GM23338 (cell line): ENCODE measurements around the gene MYG1. TPM values are rescaled to one million over a fixed set of nuclear protein-coding genes. Genes with fewer than 3 reads are reported as not detected.

Experiments
- ATAC-seq: fragments of 200-7000 bp; cut with Tn5 transposase; 3 replicates; pipeline ENCODE4 v1.9.1; 2020
- DNase-seq: peaks from one replicate; pipeline ENCODE4 v3.0.0-alpha.2; 2015; ENCODE audit warnings: low spot score
- H2AFZ ChIP-seq: fragments of 200-600 bp; sonication (generic); 2 replicates; pipeline ENCODE4 v1.8.0; 2016; ENCODE audit warnings: antibody characterized with exemption, mild to moderate bottlenecking, moderate library complexity
- H3F3A ChIP-seq: fragments of 200-600 bp; sonication (generic); replicated peaks from 2 replicates; pipeline ENCODE4 v1.8.0; 2017; ENCODE audit warnings: antibody characterized with exemption, mixed run types, low read depth
- H3K27ac ChIP-seq: fragments of 200-600 bp; sonication (generic); 2 replicates; pipeline ENCODE4 v1.6.1; 2016; ENCODE audit warnings: low read depth
- H3K27me3 ChIP-seq: fragments of 200-600 bp; sonication (generic); 2 replicates; pipeline ENCODE4 v1.8.0; 2016; ENCODE audit warnings: mild to moderate bottlenecking, mixed run types, moderate library complexity; ENCODE audit not compliant: insufficient read depth
- H3K36me3 ChIP-seq: fragments of 200-600 bp; sonication (generic); 2 replicates; pipeline ENCODE4 v1.8.0; 2016; ENCODE audit warnings: mild to moderate bottlenecking; ENCODE audit not compliant: insufficient read depth
- H3K4me1 ChIP-seq: fragments of 200-600 bp; sonication (generic); 2 replicates; pipeline ENCODE4 v1.8.0; 2016; ENCODE audit warnings: mild to moderate bottlenecking, moderate library complexity; ENCODE audit not compliant: insufficient read depth
- H3K4me2 ChIP-seq: fragments of 200-600 bp; sonication (generic); 2 replicates; pipeline ENCODE4 v1.7.1; 2017; ENCODE audit warnings: mixed run types
- H3K4me3 ChIP-seq: fragments of 200-600 bp; sonication (generic); 2 replicates; pipeline ENCODE4 v1.6.1; 2016; ENCODE audit warnings: mixed run types
- H3K79me2 ChIP-seq: fragments of 200-600 bp; sonication (generic); replicated peaks from 2 replicates; pipeline ENCODE4 v1.8.0; 2017; ENCODE audit warnings: mild to moderate bottlenecking; ENCODE audit not compliant: insufficient read depth
- H3K9me2 ChIP-seq: fragments of 200-600 bp; sonication (generic); 2 replicates; pipeline ENCODE4 v1.8.0; 2017; ENCODE audit not compliant: insufficient read depth
- H4K20me1 ChIP-seq: fragments of 200-600 bp; sonication (generic); replicated peaks from 2 replicates; pipeline ENCODE4 v1.8.0; 2017; ENCODE audit warnings: mild to moderate bottlenecking; ENCODE audit not compliant: insufficient read depth
- H3K27ac Mint-ChIP-seq: 2 replicates; pipeline ENCODE4 v1.8.0; 2020; ENCODE audit warnings: inconsistent platforms, mild to moderate bottlenecking, moderate library complexity, mixed read lengths
- H3K27me3 Mint-ChIP-seq: 3 replicates; pipeline ENCODE4 v1.8.0; 2022; ENCODE audit warnings: low read depth, mild to moderate bottlenecking, moderate library complexity, mixed read lengths, inconsistent platforms; ENCODE audit not compliant: insufficient read depth, poor library complexity
- H3K36me3 Mint-ChIP-seq: 3 replicates; pipeline ENCODE4 v1.8.0; 2021; ENCODE audit warnings: low read depth, mild to moderate bottlenecking, inconsistent platforms, moderate library complexity, mixed read lengths
- H3K4me1 Mint-ChIP-seq: 3 replicates; pipeline ENCODE4 v1.8.0; 2020; ENCODE audit warnings: mild to moderate bottlenecking, inconsistent platforms, mixed read lengths
- H3K4me3 Mint-ChIP-seq: 3 replicates; pipeline ENCODE4 v1.8.0; 2021; ENCODE audit warnings: moderate library complexity, mild to moderate bottlenecking, inconsistent platforms, mixed read lengths
- H3K9me3 Mint-ChIP-seq: 3 replicates; pipeline ENCODE4 v1.8.0; 2020; ENCODE audit warnings: moderate library complexity, mild to moderate bottlenecking, inconsistent platforms, mixed read lengths
- CREB1 ChIP-seq: fragments of 250-450 bp; sonication (Bioruptor Pico); IDR thresholded peaks from 2 replicates; pipeline ENCODE4 v1.5.0; 2020; ENCODE audit warnings: low read depth, mild to moderate bottlenecking, moderate library complexity
- EZH2 ChIP-seq: fragments of 200-600 bp; sonication (generic); IDR thresholded peaks from one replicate; pipeline ENCODE4 v1.8.0; 2017; ENCODE audit warnings: antibody characterized with exemption, mild to moderate bottlenecking, low read depth; ENCODE audit not compliant: unreplicated experiment
- EZH2phosphoT487 ChIP-seq: fragments of 200-600 bp; sonication (generic); IDR thresholded peaks from one replicate; pipeline ENCODE4 v1.8.1; 2018; ENCODE audit warnings: antibody characterized with exemption; ENCODE audit not compliant: unreplicated experiment
- JUNB ChIP-seq: IDR thresholded peaks from one replicate; pipeline ENCODE4 v1.6.1; 2016; ENCODE audit warnings: antibody characterized with exemption; ENCODE audit not compliant: unreplicated experiment
- NANOG ChIP-seq: IDR thresholded peaks from 2 replicates; pipeline ENCODE4 v1.6.1; 2016; ENCODE audit warnings: antibody characterized with exemption, borderline replicate concordance
- POLR2AphosphoS5 ChIP-seq: IDR thresholded peaks from 2 replicates; pipeline ENCODE4 v1.6.1; 2016; ENCODE audit warnings: antibody characterized with exemption, low read depth
- ZNF114 ChIP-seq: fragments of 250-450 bp; sonication (Bioruptor Pico); IDR thresholded peaks from 2 replicates; pipeline ENCODE4 v1.5.0; 2020; ENCODE audit warnings: mild to moderate bottlenecking, moderate library complexity
- polyA plus RNA-seq: library from polyadenylated mRNA; unstranded; fragments of >200 nt; fragmentation: Nextera tagmentation; extraction: Ambion mirVana; gene quantifications from 2 replicates; pipeline ENCODE4 v1.2.1, GENCODE V29; 2016
- total RNA-seq: library from RNA; depleted of rRNA; stranded (reverse); fragments of >200 nt; shearing (Covaris generic); gene quantifications from 2 replicates; pipeline ENCODE4 v1.2.3, GENCODE V29; 2014
- TF ChIP-seq, protein P1 (sequence below), 2 experiments: fragments of 200-600 bp in 1 of 2; sonication (generic) in 1 of 2; conservative IDR thresholded peaks; 2 replicates each; pipeline versions ENCODE4 v1.5.1 to v1.6.1; 2016 to 2017; ENCODE audit warnings: antibody characterized with exemption in 2 of 2, low read depth in 2 of 2, mild to moderate bottlenecking in 2 of 2, moderate library complexity in 1 of 2
- TF ChIP-seq, protein P2 (sequence below): IDR thresholded peaks from 2 replicates; pipeline ENCODE4 v1.6.1; 2016; ENCODE audit warnings: antibody characterized with exemption

The MYG1 gene
- total and polyA plus RNA-seq, 2 experiments from 2014 or later: 66.5 to 94.2 TPM

GRCh38 chr12:53325511-53326061 lies 26.1 kb downstream of the MYG1 start:
- Mint-ChIP-seq H3K9me3 (no peaks in the 10 kb centered on the region; the same call in 2 of the 3 replicates), H3K27me3 (peaks cover 68% of the 10 kb centered on the region), H3K27ac (no peak overlapping the region), H3K4me1 (peaks cover 29% of the 10 kb centered on the region), H3K4me3 (peak overlapping the region; percentile 75), H3K36me3 (no peaks in the 10 kb centered on the region; the same call in 2 of the 3 replicates)
- TF ChIP-seq JUNB (no peak), POLR2AphosphoS5 (0 out of 2 replicates have a peak, but pooled peaks have one; percentile 23)
- peak overlapping the region; percentile 98 for H2AFZ ChIP-seq
- no peaks in the 10 kb centered on the region for H3K9me2 ChIP-seq
- no peaks in the 10 kb centered on the region; the same call in 1 of the 2 replicates for H3K36me3 ChIP-seq
- H3K4me2 ChIP-seq: peak overlapping the region; percentile 85
- H3K4me1 ChIP-seq: peaks cover 27% of the 10 kb centered on the region
- H3K27me3 ChIP-seq: peaks cover 80% of the 10 kb centered on the region
- no peaks in the 10 kb centered on the region for H4K20me1 ChIP-seq
- peak; percentile 53 for DNase-seq
- H3K27ac ChIP-seq: no peak overlapping the region
- ATAC-seq: peak; percentile 10
- H3F3A ChIP-seq: peaks cover 16% of the 10 kb centered on the region
- peak overlapping the region; percentile 85 for H3K4me3 ChIP-seq
- H3K79me2 ChIP-seq: no peaks in the 10 kb centered on the region

DNA sequence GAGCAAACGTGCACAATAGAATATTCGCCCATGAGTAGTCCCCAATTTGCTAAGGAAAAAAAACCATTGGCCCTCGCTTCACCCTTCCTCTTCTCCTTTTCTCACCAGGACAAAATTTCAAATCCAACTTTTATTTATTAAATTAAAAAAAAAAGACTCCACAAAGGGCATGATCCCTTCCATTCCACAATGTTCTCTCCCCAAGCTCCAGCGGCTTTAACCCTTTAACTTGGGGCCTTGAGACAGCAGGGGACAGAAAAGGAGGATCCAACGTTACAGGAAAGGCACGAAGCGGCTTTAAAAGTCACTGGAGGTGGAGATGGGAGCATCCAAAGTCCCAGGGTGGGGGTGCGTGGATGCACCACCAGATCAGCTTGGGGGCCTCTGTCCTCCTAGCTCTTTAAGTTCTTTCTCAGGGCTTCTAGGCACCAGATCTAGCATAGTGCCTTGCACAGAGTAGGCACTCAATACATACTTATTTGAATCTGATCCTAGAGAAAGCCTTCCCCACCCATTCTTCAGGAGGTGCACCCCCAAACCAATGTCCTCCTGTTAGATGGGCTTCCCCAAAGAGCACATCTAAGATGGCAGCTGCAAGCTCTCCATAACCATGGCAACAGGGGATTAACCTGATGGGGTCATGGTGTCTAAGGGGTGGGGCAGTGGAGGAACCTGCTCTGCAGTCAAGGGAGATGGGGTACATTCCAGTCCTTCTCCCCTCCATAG lies 27.1 kb downstream of the MYG1 start:
- no peak overlapping the region for H2AFZ ChIP-seq

DNA sequence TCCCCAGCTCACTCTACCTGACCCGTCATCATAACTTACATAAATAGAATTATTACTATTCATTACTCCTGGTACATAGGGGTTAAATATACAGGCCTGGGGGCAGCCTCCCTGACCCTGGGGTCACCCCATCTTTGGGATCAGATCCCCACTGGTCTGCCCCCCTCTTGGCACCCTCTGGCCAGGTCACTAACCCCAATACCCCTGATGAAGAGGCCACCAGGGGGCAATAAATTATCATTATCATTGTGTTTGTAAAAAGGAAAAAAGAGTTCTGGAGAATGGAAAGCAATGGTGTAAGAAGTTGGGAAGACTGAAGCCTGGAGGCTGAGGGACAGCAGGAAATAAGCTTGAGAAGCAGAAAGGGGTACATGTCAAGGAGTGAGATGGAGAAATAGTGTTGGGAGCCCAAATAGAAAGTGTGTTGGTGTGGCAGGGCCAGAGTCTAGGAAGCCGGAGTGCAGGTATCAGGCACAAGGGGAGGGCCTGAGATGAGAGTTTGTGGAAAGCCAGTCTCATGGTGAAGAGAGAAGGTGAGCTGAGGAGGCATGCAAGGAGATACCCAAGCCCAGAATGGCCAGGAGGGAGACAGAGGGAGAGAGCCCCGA lies 28.0 kb downstream of the MYG1 start:
- Mint-ChIP-seq H3K27ac (no peak overlapping the region), H3K4me3 (peak overlapping the region; percentile 4; the same call in 1 of the 3 replicates), H3K36me3 (no peaks in the 10 kb centered on the region; the same call in 2 of the 3 replicates), H3K4me1 (peaks cover 24% of the 10 kb centered on the region), H3K27me3 (peaks cover 62% of the 10 kb centered on the region), H3K9me3 (no peaks in the 10 kb centered on the region; the same call in 2 of the 3 replicates)
- 0 out of 2 replicates have a peak overlapping the region, but pooled peaks have one; percentile 81 for H2AFZ ChIP-seq
- TF ChIP-seq, protein P1, sequence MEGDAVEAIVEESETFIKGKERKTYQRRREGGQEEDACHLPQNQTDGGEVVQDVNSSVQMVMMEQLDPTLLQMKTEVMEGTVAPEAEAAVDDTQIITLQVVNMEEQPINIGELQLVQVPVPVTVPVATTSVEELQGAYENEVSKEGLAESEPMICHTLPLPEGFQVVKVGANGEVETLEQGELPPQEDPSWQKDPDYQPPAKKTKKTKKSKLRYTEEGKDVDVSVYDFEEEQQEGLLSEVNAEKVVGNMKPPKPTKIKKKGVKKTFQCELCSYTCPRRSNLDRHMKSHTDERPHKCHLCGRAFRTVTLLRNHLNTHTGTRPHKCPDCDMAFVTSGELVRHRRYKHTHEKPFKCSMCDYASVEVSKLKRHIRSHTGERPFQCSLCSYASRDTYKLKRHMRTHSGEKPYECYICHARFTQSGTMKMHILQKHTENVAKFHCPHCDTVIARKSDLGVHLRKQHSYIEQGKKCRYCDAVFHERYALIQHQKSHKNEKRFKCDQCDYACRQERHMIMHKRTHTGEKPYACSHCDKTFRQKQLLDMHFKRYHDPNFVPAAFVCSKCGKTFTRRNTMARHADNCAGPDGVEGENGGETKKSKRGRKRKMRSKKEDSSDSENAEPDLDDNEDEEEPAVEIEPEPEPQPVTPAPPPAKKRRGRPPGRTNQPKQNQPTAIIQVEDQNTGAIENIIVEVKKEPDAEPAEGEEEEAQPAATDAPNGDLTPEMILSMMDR (conservative IDR thresholded peaks at IDR 0.05; ENCODE audit: low read depth in 2 of 2): peak; percentile 38 to 43; a peak in 3 of 4 replicates
- no peak for TF ChIP-seq NANOG
- TF ChIP-seq CREB1 (CRISPR knock-in tag): no peak
- peak overlapping the region; percentile 67; the same call in 1 of the 2 replicates for H3K4me2 ChIP-seq
- DNase-seq (peak; percentile 47), ATAC-seq (no peak)
- H3K4me3 ChIP-seq: no peak overlapping the region
- no peak overlapping the region for H3K27ac ChIP-seq
- H4K20me1 ChIP-seq: no peaks in the 10 kb centered on the region
- peaks cover 24% of the 10 kb centered on the region; the same call in 1 of the 2 replicates for H3K4me1 ChIP-seq
- H3F3A ChIP-seq: peaks cover 12% of the 10 kb centered on the region
- peaks cover 75% of the 10 kb centered on the region for H3K27me3 ChIP-seq
- H3K79me2 ChIP-seq: no peaks in the 10 kb centered on the region
- no peaks in the 10 kb centered on the region; the same call in 1 of the 2 replicates for H3K36me3 ChIP-seq
- H3K9me2 ChIP-seq: no peaks in the 10 kb centered on the region

More for the DNA sequence above, 27.1 kb downstream of the MYG1 start:
- peak overlapping the region; percentile 71 for H3K4me3 Mint-ChIP-seq
- no peaks in the 10 kb centered on the region for H3K79me2 ChIP-seq
- H3K27ac ChIP-seq: no peak overlapping the region
- H3K27me3 Mint-ChIP-seq: peaks cover 67% of the 10 kb centered on the region
- peaks cover 80% of the 10 kb centered on the region for H3K27me3 ChIP-seq
- H3K4me1 Mint-ChIP-seq: peaks cover 24% of the 10 kb centered on the region
- peaks cover 16% of the 10 kb centered on the region for H3F3A ChIP-seq
- peaks cover 24% of the 10 kb centered on the region; the same call in 1 of the 2 replicates for H3K4me1 ChIP-seq
- H3K36me3 ChIP-seq: no peaks in the 10 kb centered on the region; the same call in 1 of the 2 replicates
- H3K9me2 ChIP-seq: no peaks in the 10 kb centered on the region
- TF ChIP-seq EZH2 (peak; percentile 53), CREB1 (CRISPR knock-in tag) (no peak), ZNF114 (CRISPR knock-in tag) (no peak), EZH2phosphoT487 (no peak)
- TF ChIP-seq, protein P2, sequence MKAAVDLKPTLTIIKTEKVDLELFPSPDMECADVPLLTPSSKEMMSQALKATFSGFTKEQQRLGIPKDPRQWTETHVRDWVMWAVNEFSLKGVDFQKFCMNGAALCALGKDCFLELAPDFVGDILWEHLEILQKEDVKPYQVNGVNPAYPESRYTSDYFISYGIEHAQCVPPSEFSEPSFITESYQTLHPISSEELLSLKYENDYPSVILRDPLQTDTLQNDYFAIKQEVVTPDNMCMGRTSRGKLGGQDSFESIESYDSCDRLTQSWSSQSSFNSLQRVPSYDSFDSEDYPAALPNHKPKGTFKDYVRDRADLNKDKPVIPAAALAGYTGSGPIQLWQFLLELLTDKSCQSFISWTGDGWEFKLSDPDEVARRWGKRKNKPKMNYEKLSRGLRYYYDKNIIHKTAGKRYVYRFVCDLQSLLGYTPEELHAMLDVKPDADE: no peak
- DNase-seq (peak; percentile 33), ATAC-seq (no peak)
- H4K20me1 ChIP-seq: no peaks in the 10 kb centered on the region
- no peaks in the 10 kb centered on the region; the same call in 2 of the 3 replicates for H3K36me3 Mint-ChIP-seq
- no peak overlapping the region for H3K27ac Mint-ChIP-seq
- peak overlapping the region; percentile 85 for H3K4me2 ChIP-seq
- H3K4me3 ChIP-seq: peak overlapping the region; percentile 85
- no peaks in the 10 kb centered on the region; the same call in 2 of the 3 replicates for H3K9me3 Mint-ChIP-seq
